Neural cell (in vitro differentiated cells): Measurements from ENCODE around the gene HPX. TPM values are rescaled to one million over a fixed set of nuclear protein-coding genes. Genes with fewer than 3 reads are reported as not detected.
"Not testable (repeated sequence)": the region's sequence is repeated elsewhere in the genome, so short reads cannot be mapped to it uniquely, and the experiment has no call there.

Experiments used
- H2AFZ ChIP-seq: fragments of 200-600, 300-800 bp; sonication (generic), shearing (Covaris generic); 2 replicates; pipeline ENCODE4 v1.6.0; 2014; ENCODE audit warnings: low read depth, mild to moderate bottlenecking, antibody characterized with exemption, low read length, moderate library complexity
- H3F3A ChIP-seq: fragments of 200-600 bp; shearing (Covaris generic); 2 replicates; pipeline ENCODE4 v1.6.1; 2016; ENCODE audit warnings: mild to moderate bottlenecking, moderate library complexity, mixed read lengths, antibody characterized with exemption, low read length; ENCODE audit not compliant: insufficient read depth, poor library complexity, severe bottlenecking
- H3K27ac ChIP-seq: fragments of 200-600, 300-800 bp; sonication (generic), shearing (Covaris generic); 2 replicates; pipeline ENCODE4 v1.5.1; 2014; ENCODE audit warnings: mild to moderate bottlenecking, low read length, moderate library complexity
- H3K27me3 ChIP-seq: fragments of 300-800, 200-600 bp; sonication (generic), shearing (Covaris generic); 2 replicates; pipeline ENCODE4 v1.6.0; 2014; ENCODE audit warnings: mild to moderate bottlenecking, low read depth, low read length, moderate library complexity; ENCODE audit not compliant: insufficient read depth
- H3K36me3 ChIP-seq: fragments of 300-800, 200-600 bp; sonication (generic), shearing (Covaris generic); 2 replicates; pipeline ENCODE4 v1.5.1; 2014; ENCODE audit warnings: mild to moderate bottlenecking, antibody characterized with exemption, low read length, moderate library complexity; ENCODE audit not compliant: insufficient read depth
- H3K4me2 ChIP-seq: fragments of 300-800, 200-600 bp; sonication (generic), shearing (Covaris generic); 2 replicates; pipeline ENCODE4 v1.6.0; 2014; ENCODE audit warnings: mild to moderate bottlenecking, low read length
- H3K4me3 ChIP-seq: fragments of 300-800, 200-600 bp; sonication (generic), shearing (Covaris generic); 2 replicates; pipeline ENCODE4 v1.5.1; 2014; ENCODE audit warnings: mild to moderate bottlenecking, low read length, moderate library complexity
- H3K79me2 ChIP-seq: fragments of 200-600 bp; shearing (Covaris generic); replicated peaks from 2 replicates; pipeline ENCODE4 v1.6.0; 2014; ENCODE audit warnings: mild to moderate bottlenecking, low read length, moderate library complexity; ENCODE audit not compliant: insufficient read depth
- H3K9ac ChIP-seq: fragments of 300-800, 200-600 bp; sonication (generic), shearing (Covaris generic); 2 replicates; pipeline ENCODE4 v1.6.1; 2016; ENCODE audit warnings: mild to moderate bottlenecking, low read length, mixed read lengths
- H3K9me2 ChIP-seq: fragments of 200-600 bp; shearing (Covaris generic); 2 replicates; pipeline ENCODE4 v1.6.1; 2016; ENCODE audit warnings: mild to moderate bottlenecking, low read length, mixed read lengths; ENCODE audit not compliant: insufficient read depth
- H3K9me3 ChIP-seq: fragments of 200-600, 300-800 bp; sonication (generic), shearing (Covaris generic); 2 replicates; pipeline ENCODE4 v1.6.1; 2016; ENCODE audit warnings: mild to moderate bottlenecking, mixed run types, low read length, moderate library complexity, mixed read lengths
- H4K20me1 ChIP-seq: fragments of 200-600 bp; shearing (Covaris generic); 2 replicates; pipeline ENCODE4 v1.6.1; 2016; ENCODE audit warnings: mild to moderate bottlenecking, mixed run types; ENCODE audit not compliant: insufficient read depth
- EP300 ChIP-seq: fragments of 450-650 bp; conservative IDR thresholded peaks from 2 replicates; pipeline ENCODE4 v1.6.1; 2014; ENCODE audit warnings: antibody characterized with exemption, mild to moderate bottlenecking, moderate library complexity; ENCODE audit not compliant: poor library complexity, severe bottlenecking
- EZH2 ChIP-seq: fragments of 200-600, 300-800 bp; shearing (Covaris generic), sonication (generic); IDR thresholded peaks from 2 replicates; pipeline ENCODE4 v1.6.1; 2014; ENCODE audit warnings: antibody characterized with exemption, low read length, borderline replicate concordance, mild to moderate bottlenecking; ENCODE audit not compliant: insufficient read depth, poor library complexity, severe bottlenecking
- MXI1 ChIP-seq: fragments of 450-650 bp; conservative IDR thresholded peaks from 2 replicates; pipeline ENCODE4 v1.6.1; 2014; ENCODE audit warnings: antibody characterized with exemption, mild to moderate bottlenecking; ENCODE audit not compliant: poor library complexity, severe bottlenecking
- POLR2AphosphoS5 ChIP-seq: IDR thresholded peaks from 2 replicates; pipeline ENCODE4 v1.6.1; 2012
- RAD21 ChIP-seq: fragments of 450-650 bp; conservative IDR thresholded peaks from 2 replicates; pipeline ENCODE4 v1.6.1; 2014; ENCODE audit warnings: antibody characterized with exemption, mild to moderate bottlenecking, moderate library complexity
- REST ChIP-seq: IDR thresholded peaks from 2 replicates; pipeline ENCODE4 v1.6.1; 2012; ENCODE audit warnings: borderline replicate concordance
- SMC3 ChIP-seq: fragments of 450-650 bp; conservative IDR thresholded peaks from 2 replicates; pipeline ENCODE4 v1.6.1; 2014; ENCODE audit warnings: antibody characterized with exemption, mild to moderate bottlenecking, moderate library complexity; ENCODE audit not compliant: poor library complexity
- polyA plus RNA-seq: library from polyadenylated mRNA; depleted of rRNA; stranded (reverse); fragments of >200 nt; gene quantifications from 2 replicates; pipeline ENCODE4 v1.2.3, GENCODE V29; 2014

The HPX gene
- polyA plus RNA-seq, 1 donor from 2014 or later, result 11.1 TPM

- no peak overlapping the region for H3K27ac ChIP-seq
- H3K36me3 ChIP-seq, result no peaks in the 10 kb centered on the region
- no peaks in the 10 kb centered on the region for H3K9me3 ChIP-seq
- no peak overlapping the region for H3K4me3 ChIP-seq
- peaks cover 7% of the 10 kb centered on the region for H3K79me2 ChIP-seq
- no peak overlapping the region for H3K4me2 ChIP-seq
- no peaks in the 10 kb centered on the region for H4K20me1 ChIP-seq
- no peak overlapping the region for H2AFZ ChIP-seq
- no peaks in the 10 kb centered on the region for H3F3A ChIP-seq
- TF ChIP-seq POLR2AphosphoS5, result no peak
- TF ChIP-seq EZH2, result no peak
- no peak for TF ChIP-seq RAD21
- no peak for TF ChIP-seq SMC3
- TF ChIP-seq EP300, result no peak
- H3K9ac ChIP-seq, result no peak overlapping the region
- no peaks in the 10 kb centered on the region for H3K9me2 ChIP-seq
- no peaks in the 10 kb centered on the region for H3K27me3 ChIP-seq
These were observed 46.7 kb downstream of the HPX start for GRCh38 chr11:6393989-6394670.

- not testable (repeated sequence) for H4K20me1 ChIP-seq, H3K9me2 ChIP-seq, H3K9ac ChIP-seq, H2AFZ ChIP-seq, H3K79me2 ChIP-seq, H3K27ac ChIP-seq, H3K4me3 ChIP-seq, H3K27me3 ChIP-seq, H3K9me3 ChIP-seq, H3K36me3 ChIP-seq, H3K4me2 ChIP-seq, H3F3A ChIP-seq
These were observed 48.5 kb downstream of the HPX start for GRCh38 chr11:6392251-6392650.

- Histone ChIP-seq H3K9me2 (no peaks in the 10 kb centered on the region), H4K20me1 (no peaks in the 10 kb centered on the region), H3K36me3 (no peaks in the 10 kb centered on the region), H2AFZ (no peak overlapping the region), H3K4me2 (peak overlapping the region; percentile 69), H3K79me2 (peaks cover 7% of the 10 kb centered on the region), H3F3A (no peaks in the 10 kb centered on the region), H3K9ac (peak overlapping the region; percentile 93), H3K9me3 (no peaks in the 10 kb centered on the region), H3K27me3 (no peaks in the 10 kb centered on the region), H3K27ac (peak overlapping the region; percentile 90), H3K4me3 (peak overlapping the region; percentile 77)
- TF ChIP-seq RAD21, result no peak
These were observed 49.2 kb downstream of the HPX start for GRCh38 chr11:6391537-6392134.

- Histone ChIP-seq H3K27me3 (no peaks in the 10 kb centered on the region), H3K4me2 (peak overlapping the region; percentile 69), H3K4me3 (peak overlapping the region; percentile 77), H3K36me3 (no peaks in the 10 kb centered on the region), H3K9me2 (no peaks in the 10 kb centered on the region), H3F3A (no peaks in the 10 kb centered on the region), H3K9ac (peak overlapping the region; percentile 93), H3K27ac (peak overlapping the region; percentile 90), H3K9me3 (no peaks in the 10 kb centered on the region), H2AFZ (peak overlapping the region; percentile 28), H4K20me1 (no peaks in the 10 kb centered on the region), H3K79me2 (peaks cover 7% of the 10 kb centered on the region)
- TF ChIP-seq EZH2 (no peak), POLR2AphosphoS5 (peak; percentile 5), SMC3 (no peak), REST (no peak), MXI1 (no peak), EP300 (no peak)
These were observed 49.9 kb downstream of the HPX start for GRCh38 chr11:6390718-6391469.
